H1 (cell line): ENCODE results near the gene RPL6. TPM values are rescaled to one million over a fixed set of nuclear protein-coding genes. Genes with fewer than 3 reads are reported as not detected.

Source experiments
- KDM4A ChIP-seq: IDR thresholded peaks from one replicate; pipeline ENCODE4 v1.7.1; 2012; ENCODE audit warnings: low read depth, mild to moderate bottlenecking, moderate library complexity, low read length, inconsistent platforms; ENCODE audit not compliant: severe bottlenecking
- TBP ChIP-seq: IDR thresholded peaks from 2 replicates; pipeline ENCODE4 v1.6.1; 2011; ENCODE audit warnings: low read depth, low read length, improper control_type of control experiment
- polyA plus RNA-seq, 7 experiments: library from polyadenylated mRNA; depleted of rRNA in 3 of 7; stranded (reverse) in 5 of 7; unstranded in 2 of 7; fragments of >200 nt in 5 of 7; fragments of 200-250 nt in 2 of 7; gene quantifications; 1 replicate in 5 of 7; 2 replicates in 1 of 7; 4 replicates in 1 of 7; pipeline versions ENCODE4 v1.2.1 to v1.2.3, GENCODE V29; 2011 to 2013; ENCODE audit warnings: missing spikeins in 2 of 7, mixed read lengths in 2 of 7
- total RNA-seq: library from RNA; stranded (reverse); fragmentation: NEBNext Ultra II Directional; extraction: Animal tissue kit (Norgen Biotek cat#: 25700); gene quantifications from 2 replicates; pipeline ENCODE4 v1.2.1, GENCODE V29; 2021

RPL6 gene
- total and polyA plus RNA-seq, 2 of the 8 experiments (the other 6 are each of a cell fraction or from before 2014, with no cell fraction given): 1,073 to 1,643 TPM

DNA sequence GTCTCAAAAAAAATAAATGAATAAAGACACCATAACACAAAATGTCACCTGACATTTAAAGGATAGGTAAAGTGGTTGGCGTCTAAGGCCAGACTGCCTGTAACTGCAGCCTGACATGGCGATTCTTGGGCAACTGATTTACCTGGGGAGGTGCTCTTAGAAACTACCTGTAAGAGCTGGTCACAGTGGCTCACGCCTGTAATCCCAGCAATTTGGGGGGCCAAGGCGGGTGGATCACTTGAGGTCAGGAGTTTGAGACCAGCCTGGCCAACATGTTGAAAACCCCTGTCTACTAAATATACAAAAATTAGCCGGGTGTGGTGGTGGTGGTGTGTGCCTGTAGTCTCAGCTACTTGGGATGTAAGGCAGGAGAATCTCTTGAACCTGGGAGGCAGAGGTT is 8.4 kb downstream of the RPL6 start (continued):
- TF ChIP-seq KDM4A (no peak), TBP (no peak)
- TF ChIP-seq, all 59 proteins: peak for 0
